Measurements from ENCODE around the gene ZNF837. TPM values are rescaled to one million over a fixed set of nuclear protein-coding genes. Genes with fewer than 3 reads are reported as not detected.

The ZNF837 gene
- total and polyA plus RNA-seq, 2 of the 13 experiments (the other 11 are each of a cell fraction or from before 2014, with no cell fraction given): 0.29 to 1.3 TPM

DNA sequence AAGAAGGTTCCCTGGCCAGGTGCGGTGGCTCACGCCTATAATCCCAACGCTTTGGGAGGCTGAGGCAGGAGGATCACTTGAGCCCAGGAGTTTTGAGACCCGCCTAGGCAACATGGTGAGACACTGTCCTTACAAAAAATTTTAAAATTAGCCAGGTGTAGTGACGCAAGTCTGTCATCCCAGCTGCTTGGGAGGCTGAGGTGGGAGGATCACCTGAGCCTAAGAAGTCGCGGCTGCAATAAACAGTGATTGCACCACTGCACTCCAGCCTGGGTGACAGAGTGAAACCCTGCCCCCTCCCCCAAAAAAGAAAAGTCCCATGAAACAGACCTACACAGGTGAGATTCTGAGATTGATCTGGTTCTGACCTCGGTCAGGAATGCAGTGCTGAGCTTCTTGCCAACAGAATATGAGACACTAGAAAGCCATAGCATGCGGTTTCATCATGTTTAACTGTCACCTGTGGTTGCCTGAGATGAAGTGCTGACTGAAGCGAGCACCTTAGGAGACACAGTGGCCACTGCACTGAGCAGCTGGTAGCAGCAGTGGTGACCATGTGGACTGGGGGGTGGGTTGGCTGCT, 25.5 kb downstream of the ZNF837 start:
- FAIRE-seq (no peak), ATAC-seq (no peak), DNase-seq (ENCODE audit: low spot score) (no peak)
- H3K27me3 ChIP-seq (ENCODE audit: control insufficient read depth in 1 of 2, insufficient read depth in 2 of 2, low read length in 2 of 2): no peaks in the 10 kb centered on the region
- no peak overlapping the region for H2AFZ ChIP-seq (ENCODE audit: low read length)
- H3K9ac ChIP-seq (ENCODE audit: insufficient read depth, low read depth, low read length): no peak overlapping the region
- ChIA-PET CTCF (ENCODE audit: low intra/inter-chr PET ratio, low total read pairs) (no interaction called here), POLR2A (no interaction called here)
- H3K4me3 ChIP-seq (replicated peaks in 1 of 3; ENCODE audit: insufficient read depth in 1 of 3, low read depth in 2 of 3, low read length in 3 of 3): no peak overlapping the region
- H3K4me1 ChIP-seq (ENCODE audit: insufficient read depth, low read length): peaks cover 37% of the 10 kb centered on the region
- H3K9me3 ChIP-seq (ENCODE audit: low read length): no peaks in the 10 kb centered on the region
- 76% methylated on average over 9 of the region's 10 CpGs for WGBS (ENCODE audit: low lambda C conversion rate)
- BruUV-seq (replicated peaks): no TSS peak
- no peak overlapping the region for H3K27ac ChIP-seq (ENCODE audit: extremely low read length, insufficient read depth, low read length)
- TF ChIP-seq CEBPB (IDR thresholded peaks at IDR 0.05; ENCODE audit: borderline replicate concordance, low read depth, low read length): no peak
- TF ChIP-seq PLRG1 (conservative IDR thresholded peaks at IDR 0.05): no peak
- TF ChIP-seq CREBL2 (CRISPR knock-in tag; IDR thresholded peaks at IDR 0.05; ENCODE audit: borderline replicate concordance): no peak
- no peak for TF ChIP-seq ZSCAN29 (CRISPR knock-in tag; conservative IDR thresholded peaks at IDR 0.05)
- TF ChIP-seq, protein P1, sequence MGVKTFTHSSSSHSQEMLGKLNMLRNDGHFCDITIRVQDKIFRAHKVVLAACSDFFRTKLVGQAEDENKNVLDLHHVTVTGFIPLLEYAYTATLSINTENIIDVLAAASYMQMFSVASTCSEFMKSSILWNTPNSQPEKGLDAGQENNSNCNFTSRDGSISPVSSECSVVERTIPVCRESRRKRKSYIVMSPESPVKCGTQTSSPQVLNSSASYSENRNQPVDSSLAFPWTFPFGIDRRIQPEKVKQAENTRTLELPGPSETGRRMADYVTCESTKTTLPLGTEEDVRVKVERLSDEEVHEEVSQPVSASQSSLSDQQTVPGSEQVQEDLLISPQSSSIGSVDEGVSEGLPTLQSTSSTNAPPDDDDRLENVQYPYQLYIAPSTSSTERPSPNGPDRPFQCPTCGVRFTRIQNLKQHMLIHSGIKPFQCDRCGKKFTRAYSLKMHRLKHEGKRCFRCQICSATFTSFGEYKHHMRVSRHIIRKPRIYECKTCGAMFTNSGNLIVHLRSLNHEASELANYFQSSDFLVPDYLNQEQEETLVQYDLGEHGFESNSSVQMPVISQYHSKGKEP (CRISPR knock-in tag; IDR thresholded peaks at IDR 0.05): no peak
- no peak for TF ChIP-seq TERF1 (CRISPR knock-in tag; IDR thresholded peaks at IDR 0.05)
- no peak for TF ChIP-seq FOXK1 (CRISPR knock-in tag; IDR thresholded peaks at IDR 0.05; ENCODE audit: borderline replicate concordance, low read depth)
- TF ChIP-seq HNRNPH1 (optimal IDR thresholded peaks at IDR 0.05; ENCODE audit: low read depth, low read length): no peak
- no peak for TF ChIP-seq ESRRA (CRISPR knock-in tag; IDR thresholded peaks at IDR 0.05; ENCODE audit: low read depth)
- TF ChIP-seq ZNF281 (CRISPR knock-in tag; IDR thresholded peaks at IDR 0.05; ENCODE audit: borderline replicate concordance): no peak
- no peak for TF ChIP-seq ZKSCAN8 (CRISPR knock-in tag; IDR thresholded peaks at IDR 0.05; ENCODE audit: borderline replicate concordance)
- no peak for TF ChIP-seq ZNF205 (CRISPR knock-in tag; IDR thresholded peaks at IDR 0.05)
- no peak overlapping the region for H3K4me2 ChIP-seq (ENCODE audit: low read depth, low read length)
- no peaks in the 10 kb centered on the region for H4K20me1 ChIP-seq (ENCODE audit: insufficient read depth, low read length)
- in situ Hi-C loops (cut with HindIII; ENCODE audit: extremely low pct_ligation_motif_present, low pct_unique_long_range_greater_than_20kb) (no loop called here), intact Hi-C loops (cut with micrococcal nuclease; ENCODE audit: unreplicated experiment) (no loop called here)
- H3K36me3 ChIP-seq (replicated peaks in 1 of 2; ENCODE audit: control insufficient read depth in 1 of 2, insufficient read depth in 2 of 2, low read length in 2 of 2): no peaks in the 10 kb centered on the region
- H3K79me2 ChIP-seq (ENCODE audit: insufficient read depth, low read length): no peaks in the 10 kb centered on the region
